GM18870 (cell line): ENCODE measurements around the gene SLC2A4RG.

ENCODE experiments used
- ATAC-seq: cut with Tn5 transposase; IDR thresholded peaks from one replicate; pipeline ENCODE4 v1.9.1; 2021; ENCODE audit warnings: moderate library complexity; ENCODE audit not compliant: unreplicated experiment

The SLC2A4RG gene, protein sequence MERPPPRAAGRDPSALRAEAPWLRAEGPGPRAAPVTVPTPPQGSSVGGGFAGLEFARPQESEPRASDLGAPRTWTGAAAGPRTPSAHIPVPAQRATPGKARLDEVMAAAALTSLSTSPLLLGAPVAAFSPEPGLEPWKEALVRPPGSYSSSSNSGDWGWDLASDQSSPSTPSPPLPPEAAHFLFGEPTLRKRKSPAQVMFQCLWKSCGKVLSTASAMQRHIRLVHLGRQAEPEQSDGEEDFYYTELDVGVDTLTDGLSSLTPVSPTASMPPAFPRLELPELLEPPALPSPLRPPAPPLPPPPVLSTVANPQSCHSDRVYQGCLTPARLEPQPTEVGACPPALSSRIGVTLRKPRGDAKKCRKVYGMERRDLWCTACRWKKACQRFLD

DNA sequence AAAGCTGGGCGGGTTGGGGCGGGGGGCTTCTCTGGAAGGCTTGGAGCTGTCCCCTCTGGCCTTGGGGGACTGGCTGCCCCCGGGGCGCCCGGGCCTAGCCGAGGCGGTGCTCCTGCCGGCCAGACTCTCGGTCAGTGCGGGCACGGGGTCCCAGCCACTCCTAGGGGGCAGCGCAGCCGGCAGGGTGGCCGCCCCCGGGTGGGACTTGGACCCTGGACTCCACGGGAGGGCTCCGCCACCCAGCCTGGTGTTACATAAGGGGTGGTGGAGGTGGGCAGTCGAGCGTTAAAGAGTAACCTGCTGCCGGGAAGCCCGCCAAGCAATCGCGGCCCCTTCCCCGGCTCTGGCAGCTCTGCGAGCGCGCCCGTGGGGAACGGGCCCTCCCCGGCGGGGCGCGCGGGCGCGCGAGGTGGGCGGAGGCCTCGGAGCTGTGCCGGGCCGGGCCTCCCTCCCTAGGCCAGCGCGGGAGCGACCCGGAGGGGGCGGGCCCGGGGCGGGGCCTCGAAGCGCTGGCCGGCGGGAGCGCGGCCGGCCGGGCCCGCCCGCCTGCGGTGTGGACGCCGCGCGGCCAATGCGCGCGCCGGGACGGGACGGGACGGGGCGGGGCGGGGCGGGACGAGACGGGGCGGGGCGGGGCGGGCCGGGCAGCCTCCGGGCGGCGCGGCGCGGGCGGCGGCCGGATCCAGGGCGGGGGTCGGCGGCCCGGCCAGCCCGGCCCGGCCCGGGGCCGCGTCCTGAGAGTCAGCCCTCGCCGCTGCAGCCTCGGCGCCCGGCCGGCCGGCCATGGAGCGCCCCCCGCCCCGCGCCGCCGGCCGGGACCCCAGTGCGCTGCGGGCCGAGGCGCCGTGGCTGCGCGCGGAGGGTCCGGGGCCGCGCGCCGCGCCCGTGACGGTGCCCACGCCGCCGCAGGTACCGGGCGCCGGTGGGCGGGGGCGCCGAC is at the start of gene SLC2A4RG:
TSS of gene SLC2A4RG (plus strand) at position 647 of the 940 bp plus-strand sequence. CDS start at position 784, 137 bp downstream.
- ATAC-seq: no peak

DNA sequence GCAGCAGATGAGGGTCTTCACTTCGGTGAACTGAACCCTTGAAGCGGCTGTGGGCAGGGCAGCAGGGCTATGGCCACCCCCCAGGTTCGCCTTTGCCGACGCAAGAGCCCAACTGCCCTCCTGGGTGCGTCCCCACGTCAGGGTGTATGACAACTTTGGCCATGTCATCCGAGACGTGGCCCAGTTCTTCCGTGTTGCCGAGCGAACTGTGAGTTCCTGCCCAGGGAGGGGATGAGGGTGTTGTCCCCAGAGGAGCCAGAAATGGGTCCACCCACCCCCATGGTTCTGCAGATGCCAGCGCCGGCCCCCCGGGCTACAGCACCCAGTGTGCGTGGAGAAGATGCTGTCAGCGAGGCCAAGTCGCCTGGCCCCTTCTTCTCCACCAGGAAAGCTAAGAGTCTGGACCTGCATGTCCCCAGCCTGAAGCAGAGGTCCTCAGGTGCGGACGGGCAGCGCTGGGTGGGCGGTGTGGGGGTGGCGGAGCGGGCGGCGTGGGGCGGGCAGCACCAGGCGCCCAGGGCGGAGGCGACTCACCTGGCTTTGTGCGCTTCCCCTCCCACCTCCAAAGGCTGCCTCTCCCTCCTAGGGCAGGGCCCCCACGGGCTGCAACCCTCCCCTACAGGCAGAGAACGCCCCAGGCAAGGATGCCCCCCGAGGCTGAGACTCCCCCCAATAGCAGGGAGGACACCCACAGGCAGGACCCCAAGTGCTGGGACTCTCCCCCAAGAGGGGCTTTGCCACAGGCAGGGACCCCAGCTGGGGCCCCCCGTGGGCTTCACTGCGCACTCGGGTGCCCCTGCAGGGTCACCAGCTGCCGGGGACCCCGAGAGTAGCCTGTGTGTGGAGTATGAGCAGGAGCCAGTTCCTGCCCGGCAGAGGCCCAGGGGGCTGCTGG is 49.3 kb upstream of the SLC2A4RG start:
- no peak for ATAC-seq

DNA sequence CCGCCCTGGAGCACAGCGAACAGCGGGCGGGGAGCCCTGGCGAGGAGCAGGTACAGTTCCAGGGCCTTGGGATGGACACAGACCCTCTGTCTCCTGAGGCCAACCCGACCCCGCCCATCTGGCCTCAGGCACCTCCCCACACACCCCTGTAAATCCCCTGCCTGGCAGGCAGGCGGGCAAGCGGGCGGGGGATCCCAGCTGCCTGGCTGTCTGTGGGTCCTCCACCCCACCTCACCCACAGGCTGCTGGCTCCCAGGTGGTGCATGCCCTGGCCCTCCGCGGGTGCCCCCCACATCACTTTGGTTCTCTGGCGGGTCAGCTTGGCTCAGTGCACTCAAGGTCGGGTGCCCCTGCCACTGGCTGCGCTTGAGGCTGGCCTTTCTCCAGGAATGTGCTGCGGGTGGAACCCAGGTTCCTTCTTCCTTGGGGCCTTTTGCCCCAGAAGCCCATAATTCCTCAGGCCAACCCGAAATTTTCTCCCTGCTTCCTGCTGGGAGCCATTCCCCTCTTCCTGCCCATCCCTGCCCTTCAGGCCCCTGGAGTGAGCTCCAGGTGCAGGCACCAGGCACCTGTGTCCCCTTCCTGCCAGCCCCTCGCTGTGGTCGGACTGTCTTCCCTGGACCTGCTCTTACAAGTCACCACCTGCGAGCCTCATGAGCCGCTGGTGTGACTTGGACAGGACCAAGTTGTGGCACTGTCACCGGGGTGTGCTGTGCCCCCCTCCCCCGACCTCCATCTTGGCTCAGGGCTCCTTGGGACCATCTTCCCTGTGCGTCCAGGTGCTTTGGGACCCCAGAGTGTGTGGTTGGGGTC is 48.5 kb upstream of the SLC2A4RG start:
- no peak for ATAC-seq

DNA sequence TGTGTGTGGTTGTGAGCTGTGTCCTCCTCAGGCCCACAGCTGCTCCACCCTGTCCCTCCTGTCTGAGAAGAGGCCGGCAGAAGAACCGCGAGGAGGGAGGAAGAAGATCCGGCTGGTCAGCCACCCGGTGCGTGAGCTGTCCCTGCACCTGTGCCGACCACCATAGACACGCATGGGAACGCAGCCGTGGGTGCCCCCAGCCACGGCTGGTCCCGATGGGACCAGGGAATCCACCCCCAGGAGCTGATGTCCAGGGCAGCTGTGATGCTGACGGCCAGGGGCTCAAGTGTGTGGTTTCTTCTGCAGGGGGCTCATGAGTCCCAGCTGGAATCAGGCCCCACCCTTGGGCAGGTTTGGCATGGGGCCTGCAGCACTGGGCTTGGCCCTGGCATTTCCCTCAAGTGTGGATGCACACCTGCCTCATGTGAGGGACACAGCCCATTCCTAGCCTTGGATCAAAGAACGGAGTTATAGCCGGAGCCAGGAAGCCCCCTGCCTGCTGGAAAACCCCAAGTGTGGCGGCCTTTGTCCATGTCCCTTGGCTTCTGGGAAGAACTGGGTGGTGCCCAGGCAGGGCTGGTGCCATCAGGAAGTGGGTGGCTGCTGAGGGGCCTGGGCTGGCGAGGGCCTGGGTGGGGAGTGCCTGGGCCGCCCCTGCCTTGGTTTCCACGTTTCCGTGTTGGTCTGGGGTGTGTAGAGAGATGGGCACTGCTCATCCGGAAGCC is 47.7 kb upstream of the SLC2A4RG start:
- no peak for ATAC-seq

DNA sequence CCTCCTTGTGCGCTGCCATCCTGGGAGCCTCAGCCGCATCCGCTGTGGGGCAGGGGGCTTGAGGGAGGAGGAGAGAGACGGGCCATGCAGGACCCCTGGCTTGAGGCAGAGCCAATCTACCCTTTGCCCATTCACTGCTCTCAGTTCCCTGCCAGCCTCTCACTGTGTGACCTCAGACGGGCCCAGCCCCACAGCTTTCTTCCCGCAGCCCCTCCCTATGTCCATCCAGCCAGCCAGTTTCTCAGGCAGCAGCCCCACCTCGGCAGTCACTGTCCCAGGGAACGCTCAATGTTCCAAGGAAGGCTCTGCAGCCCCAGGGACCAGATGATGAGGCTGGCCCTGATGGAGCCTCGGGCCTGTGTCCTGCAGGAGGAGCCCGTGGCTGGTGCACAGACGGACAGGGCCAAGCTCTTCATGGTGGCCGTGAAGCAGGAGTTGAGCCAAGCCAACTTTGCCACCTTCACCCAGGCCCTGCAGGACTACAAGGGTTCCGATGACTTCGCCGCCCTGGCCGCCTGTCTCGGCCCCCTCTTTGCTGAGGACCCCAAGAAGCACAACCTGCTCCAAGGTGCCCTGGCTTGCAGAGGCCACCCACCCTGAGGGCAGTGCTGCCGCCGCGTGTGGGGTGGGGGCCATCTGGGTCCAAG is 47.0 kb upstream of the SLC2A4RG start:
- ATAC-seq: no peak

DNA sequence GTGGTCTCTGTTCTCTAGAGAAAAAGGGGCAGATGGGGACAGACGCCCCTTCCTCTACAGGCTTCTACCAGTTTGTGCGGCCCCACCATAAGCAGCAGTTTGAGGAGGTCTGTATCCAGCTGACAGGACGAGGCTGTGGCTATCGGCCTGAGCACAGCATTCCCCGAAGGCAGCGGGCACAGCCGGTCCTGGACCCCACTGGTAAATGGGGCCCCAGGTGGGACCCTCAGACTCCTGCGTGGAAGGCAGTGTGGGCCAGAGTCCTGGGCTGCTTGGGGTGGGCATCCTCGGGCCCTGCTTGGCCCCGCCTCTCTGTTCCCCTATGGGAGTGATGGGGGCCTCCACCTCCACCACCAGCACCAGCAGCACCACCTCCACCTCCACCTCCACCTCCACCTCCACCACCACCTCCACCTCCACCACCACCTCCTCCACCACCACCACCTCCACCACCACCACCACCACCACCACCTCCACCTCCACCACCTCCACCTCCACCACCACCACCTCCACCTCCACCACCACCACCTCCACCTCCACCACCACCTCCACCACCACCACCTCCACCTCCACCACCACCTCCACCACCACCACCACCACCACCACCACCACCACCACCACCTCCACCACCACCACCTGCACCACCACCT is 46.4 kb upstream of the SLC2A4RG start:
- no peak for ATAC-seq

DNA sequence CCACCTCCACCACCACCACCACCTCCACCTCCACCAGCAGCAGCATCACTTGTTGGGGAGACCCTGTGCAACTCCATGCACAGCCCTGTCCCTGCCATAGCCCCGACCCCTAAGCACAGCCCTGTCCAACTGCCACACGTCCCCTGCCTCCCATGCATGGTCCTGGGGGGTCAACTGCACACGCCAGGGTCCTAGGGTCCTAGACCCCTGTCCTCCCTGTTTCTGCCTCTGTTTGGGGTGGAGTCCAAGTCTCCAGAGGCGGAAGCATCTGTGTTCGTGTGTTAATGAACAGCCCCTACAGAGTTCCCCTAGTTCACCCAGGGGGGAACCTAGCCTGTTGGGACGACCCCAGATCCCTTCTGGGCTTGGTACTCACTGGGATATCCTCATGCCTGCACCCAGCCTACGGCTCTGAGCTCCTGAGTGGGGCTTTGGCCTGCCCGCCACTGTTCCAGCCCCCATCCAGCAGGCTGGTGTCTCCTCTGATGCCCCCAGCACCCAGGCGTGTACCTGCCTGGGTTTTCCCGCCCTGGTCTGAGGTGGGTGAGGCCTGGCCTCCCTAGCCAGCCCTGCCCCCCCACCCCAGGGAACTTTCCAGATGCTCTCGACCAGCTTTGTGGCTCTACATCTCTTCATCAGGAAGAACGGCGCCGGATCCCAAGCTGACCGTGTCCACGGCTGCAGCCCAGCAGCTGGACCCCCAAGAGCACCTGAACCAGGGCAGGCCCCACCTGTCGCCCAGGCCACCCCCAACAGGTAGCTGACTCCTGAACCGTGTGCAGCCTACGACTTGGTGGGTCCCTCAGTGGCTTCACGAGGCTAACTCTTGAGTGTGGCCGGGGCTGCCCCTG is 45.6 kb upstream of the SLC2A4RG start:
- no peak for ATAC-seq

DNA sequence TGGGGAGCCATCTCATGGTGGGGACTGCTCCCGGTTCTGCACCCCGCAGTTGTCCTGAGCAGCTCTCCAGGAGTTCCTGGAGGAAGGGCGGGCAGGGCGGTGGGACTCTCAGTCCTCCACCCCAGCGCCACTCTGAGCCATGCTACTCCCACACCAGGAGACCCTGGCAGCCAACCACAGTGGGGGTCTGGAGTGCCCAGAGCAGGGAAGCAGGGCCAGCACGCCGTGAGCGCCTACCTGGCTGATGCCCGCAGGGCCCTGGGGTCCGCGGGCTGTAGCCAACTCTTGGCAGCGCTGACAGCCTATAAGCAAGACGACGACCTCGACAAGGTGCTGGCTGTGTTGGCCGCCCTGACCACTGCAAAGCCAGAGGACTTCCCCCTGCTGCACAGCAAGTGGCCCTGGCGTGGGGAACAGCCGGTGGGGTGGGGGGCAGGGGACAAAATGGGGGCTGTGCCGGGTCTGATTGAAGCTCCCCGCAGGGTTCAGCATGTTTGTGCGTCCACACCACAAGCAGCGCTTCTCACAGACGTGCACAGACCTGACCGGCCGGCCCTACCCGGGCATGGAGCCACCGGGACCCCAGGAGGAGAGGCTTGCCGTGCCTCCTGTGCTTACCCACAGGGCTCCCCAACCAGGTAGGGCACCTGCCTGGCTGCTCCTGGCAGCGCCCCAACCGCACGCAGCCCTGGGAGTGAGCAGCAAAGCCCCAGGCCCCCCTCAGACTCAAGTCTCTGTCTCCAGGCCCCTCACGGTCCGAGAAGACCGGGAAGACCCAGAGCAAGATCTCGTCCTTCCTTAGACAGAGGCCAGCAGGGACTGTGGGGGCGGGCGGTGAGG is 44.8 kb upstream of the SLC2A4RG start:
- no peak for ATAC-seq

DNA sequence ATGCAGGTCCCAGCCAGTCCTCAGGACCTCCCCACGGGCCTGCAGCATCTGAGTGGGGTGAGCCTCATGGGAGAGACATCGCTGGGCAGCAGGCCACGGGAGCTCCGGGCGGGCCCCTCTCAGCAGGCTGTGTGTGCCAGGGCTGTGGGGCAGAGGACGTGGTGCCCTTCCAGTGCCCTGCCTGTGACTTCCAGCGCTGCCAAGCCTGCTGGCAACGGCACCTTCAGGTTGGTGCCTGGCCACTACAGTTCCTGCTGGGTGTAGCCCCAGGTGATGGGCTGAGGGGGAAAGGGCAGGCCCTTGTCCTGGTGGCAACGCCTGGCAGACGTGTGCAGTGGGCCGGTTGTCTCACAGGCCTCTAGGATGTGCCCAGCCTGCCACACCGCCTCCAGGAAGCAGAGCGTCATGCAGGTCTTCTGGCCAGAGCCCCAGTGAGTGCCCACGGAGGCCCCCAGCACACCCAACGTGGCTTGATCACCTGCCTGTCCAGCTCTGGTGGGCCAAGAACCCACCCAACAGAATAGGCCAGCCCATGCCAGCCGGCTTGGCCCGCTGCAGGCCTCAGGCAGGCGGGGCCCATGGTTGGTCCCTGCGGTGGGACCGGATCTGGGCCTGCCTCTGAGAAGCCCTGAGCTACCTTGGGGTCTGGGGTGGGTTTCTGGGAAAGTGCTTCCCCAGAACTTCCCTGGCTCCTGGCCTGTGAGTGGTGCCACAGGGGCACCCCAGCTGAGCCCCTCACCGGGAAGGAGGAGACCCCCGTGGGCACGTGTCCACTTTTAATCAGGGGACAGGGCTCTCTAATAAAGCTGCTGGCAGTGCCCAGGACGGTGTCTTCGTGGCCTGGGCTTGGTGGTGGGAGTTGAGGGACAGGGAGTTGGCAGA is 43.9 kb upstream of the SLC2A4RG start:
- no peak for ATAC-seq

DNA sequence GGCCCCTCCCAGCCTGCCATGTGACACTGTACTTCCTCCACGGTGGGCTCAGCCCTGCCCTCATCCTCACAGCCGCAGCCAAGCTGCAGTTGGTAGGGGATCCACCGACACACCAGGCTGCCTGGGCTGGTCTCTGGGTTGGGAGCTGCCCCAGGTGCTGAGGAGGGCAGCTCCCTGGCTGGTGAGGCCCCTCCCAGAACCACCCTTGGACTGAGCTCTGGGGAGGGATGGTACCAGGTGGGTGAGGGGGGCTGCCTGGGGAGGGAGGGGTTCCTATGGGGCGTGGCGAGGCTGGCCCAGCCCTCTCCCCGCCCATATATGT is 43.3 kb upstream of the SLC2A4RG start:
- no peak for ATAC-seq

DNA sequence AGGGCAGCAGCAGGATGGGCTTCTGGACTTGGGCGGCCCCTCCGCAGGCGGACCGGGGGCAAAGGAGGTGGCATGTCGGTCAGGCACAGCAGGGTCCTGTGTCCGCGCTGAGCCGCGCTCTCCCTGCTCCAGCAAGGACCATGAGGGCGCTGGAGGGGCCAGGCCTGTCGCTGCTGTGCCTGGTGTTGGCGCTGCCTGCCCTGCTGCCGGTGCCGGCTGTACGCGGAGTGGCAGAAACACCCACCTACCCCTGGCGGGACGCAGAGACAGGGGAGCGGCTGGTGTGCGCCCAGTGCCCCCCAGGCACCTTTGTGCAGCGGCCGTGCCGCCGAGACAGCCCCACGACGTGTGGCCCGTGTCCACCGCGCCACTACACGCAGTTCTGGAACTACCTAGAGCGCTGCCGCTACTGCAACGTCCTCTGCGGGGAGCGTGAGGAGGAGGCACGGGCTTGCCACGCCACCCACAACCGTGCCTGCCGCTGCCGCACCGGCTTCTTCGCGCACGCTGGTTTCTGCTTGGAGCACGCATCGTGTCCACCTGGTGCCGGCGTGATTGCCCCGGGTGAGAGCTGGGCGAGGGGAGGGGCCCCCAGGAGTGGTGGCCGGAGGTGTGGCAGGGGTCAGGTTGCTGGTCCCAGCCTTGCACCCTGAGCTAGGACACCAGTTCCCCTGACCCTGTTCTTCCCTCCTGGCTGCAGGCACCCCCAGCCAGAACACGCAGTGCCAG is 42.8 kb upstream of the SLC2A4RG start, which contains the start of gene TNFRSF6B:
TSS of gene TNFRSF6B (plus strand) at position 25 of the 729 bp plus-strand sequence. CDS start at position 141, 116 bp downstream.
- no peak for ATAC-seq

DNA sequence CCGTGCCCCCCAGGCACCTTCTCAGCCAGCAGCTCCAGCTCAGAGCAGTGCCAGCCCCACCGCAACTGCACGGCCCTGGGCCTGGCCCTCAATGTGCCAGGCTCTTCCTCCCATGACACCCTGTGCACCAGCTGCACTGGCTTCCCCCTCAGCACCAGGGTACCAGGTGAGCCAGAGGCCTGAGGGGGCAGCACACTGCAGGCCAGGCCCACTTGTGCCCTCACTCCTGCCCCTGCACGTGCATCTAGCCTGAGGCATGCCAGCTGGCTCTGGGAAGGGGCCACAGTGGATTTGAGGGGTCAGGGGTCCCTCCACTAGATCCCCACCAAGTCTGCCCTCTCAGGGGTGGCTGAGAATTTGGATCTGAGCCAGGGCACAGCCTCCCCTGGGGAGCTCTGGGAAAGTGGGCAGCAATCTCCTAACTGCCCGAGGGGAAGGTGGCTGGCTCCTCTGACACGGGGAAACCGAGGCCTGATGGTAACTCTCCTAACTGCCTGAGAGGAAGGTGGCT is 42.2 kb upstream of the SLC2A4RG start:
- no peak for ATAC-seq

DNA sequence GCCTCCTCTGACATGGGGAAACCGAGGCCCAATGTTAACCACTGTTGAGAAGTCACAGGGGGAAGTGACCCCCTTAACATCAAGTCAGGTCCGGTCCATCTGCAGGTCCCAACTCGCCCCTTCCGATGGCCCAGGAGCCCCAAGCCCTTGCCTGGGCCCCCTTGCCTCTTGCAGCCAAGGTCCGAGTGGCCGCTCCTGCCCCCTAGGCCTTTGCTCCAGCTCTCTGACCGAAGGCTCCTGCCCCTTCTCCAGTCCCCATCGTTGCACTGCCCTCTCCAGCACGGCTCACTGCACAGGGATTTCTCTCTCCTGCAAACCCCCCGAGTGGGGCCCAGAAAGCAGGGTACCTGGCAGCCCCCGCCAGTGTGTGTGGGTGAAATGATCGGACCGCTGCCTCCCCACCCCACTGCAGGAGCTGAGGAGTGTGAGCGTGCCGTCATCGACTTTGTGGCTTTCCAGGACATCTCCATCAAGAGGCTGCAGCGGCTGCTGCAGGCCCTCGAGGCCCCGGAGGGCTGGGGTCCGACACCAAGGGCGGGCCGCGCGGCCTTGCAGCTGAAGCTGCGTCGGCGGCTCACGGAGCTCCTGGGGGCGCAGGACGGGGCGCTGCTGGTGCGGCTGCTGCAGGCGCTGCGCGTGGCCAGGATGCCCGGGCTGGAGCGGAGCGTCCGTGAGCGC is 41.6 kb upstream of the SLC2A4RG start:
- ATAC-seq: no peak
